Measurements from ENCODE around the gene RELN. TPM values are rescaled to one million over a fixed set of nuclear protein-coding genes. Genes with fewer than 3 reads are reported as not detected.

RELN gene
- total RNA-seq, 1 experiment from 2014 or later = 0.02 TPM

DNA sequence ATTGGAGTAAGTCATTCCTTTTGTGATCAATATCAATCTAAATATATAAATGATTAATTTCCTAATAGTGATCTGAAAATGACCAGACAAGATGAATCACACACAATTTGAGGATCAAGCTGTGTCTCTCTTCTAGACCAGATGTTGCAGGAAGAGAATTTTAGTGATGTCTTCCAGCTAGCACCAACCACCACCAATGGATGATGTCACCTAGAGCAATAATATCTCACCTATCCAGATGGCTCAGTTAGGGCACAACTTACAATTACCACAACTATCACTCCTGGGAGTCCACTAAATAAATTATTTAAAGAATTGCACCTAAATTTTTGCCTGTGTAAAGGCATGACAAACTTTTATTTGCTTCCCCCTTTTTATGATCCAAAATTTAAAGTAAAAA lies 25.2 kb downstream of the RELN start:
- Histone ChIP-seq H2BK12ac (ENCODE audit: insufficient read length, low read depth, low read length) (no peak overlapping the region), H3K23me2 (ENCODE audit: insufficient read length, low read depth, low read length, poor library complexity, severe bottlenecking) (no peaks in the 10 kb centered on the region), H2BK120ac (ENCODE audit: low read depth, low read length, poor library complexity, severe bottlenecking) (no peak overlapping the region), H3K4me1 (ENCODE audit: insufficient read depth, low read length) (no peaks in the 10 kb centered on the region; the same call in 1 of the 2 replicates), H2BK15ac (ENCODE audit: low read depth, low read length) (no peak overlapping the region), H2AFZ (ENCODE audit: low read length) (no peak overlapping the region), H2BK5ac (ENCODE audit: insufficient read length, low read length) (no peak overlapping the region), H4K91ac (ENCODE audit: insufficient read length, low read depth, low read length) (no peak overlapping the region), H3K14ac (ENCODE audit: insufficient read depth, low read length) (no peak overlapping the region), H3K18ac (ENCODE audit: insufficient read length, low read depth, low read length) (no peak overlapping the region), H2BK20ac (ENCODE audit: low read depth, low read length, poor library complexity, severe bottlenecking) (no peak overlapping the region), H3K27ac (ENCODE audit: insufficient read length, low read depth, low read length) (no peak overlapping the region), H3K4ac (ENCODE audit: low read depth, low read length) (no peak overlapping the region), H3K56ac (ENCODE audit: insufficient read length, low read depth, low read length) (no peak overlapping the region), H2AK5ac (ENCODE audit: insufficient read length, low read length) (no peak overlapping the region), H4K5ac (ENCODE audit: insufficient read length, low read depth, low read length) (no peak overlapping the region), H3K79me1 (ENCODE audit: insufficient read depth, low read depth, low read length, poor library complexity, severe bottlenecking) (no peaks in the 10 kb centered on the region), H3K9me3 (ENCODE audit: control insufficient read depth, low read depth, low read length) (no peaks in the 10 kb centered on the region), H3K4me2 (ENCODE audit: insufficient read depth, insufficient read length, low read length) (no peak overlapping the region), H3T11ph (ENCODE audit: low read length) (no peak overlapping the region), H3K23ac (ENCODE audit: insufficient read length, low read depth, low read length) (no peak overlapping the region), H3K9ac (ENCODE audit: extremely low read depth, insufficient read length, low read length) (no peak overlapping the region), H4K8ac (replicated peaks; ENCODE audit: insufficient read length, low read depth, low read length) (no peak overlapping the region), H3K79me2 (ENCODE audit: insufficient read depth, low read length) (no peaks in the 10 kb centered on the region), H4K20me1 (ENCODE audit: control insufficient read depth, insufficient read depth, insufficient read length) (no peaks in the 10 kb centered on the region), H3K27me3 (ENCODE audit: insufficient read depth, low read length) (no peaks in the 10 kb centered on the region)
- DNase-seq = no peak
- peaks cover 4 to 5% of the 10 kb centered on the region in 2 experiments; a peak in 3 of 4 replicates for H3K4me1 Mint-ChIP-seq
- H3K4me3 Mint-ChIP-seq = no peak overlapping the region
- peaks cover 15% of the 10 kb centered on the region for H3K27me3 Mint-ChIP-seq (ENCODE audit: low read depth)
- TF ChIP-seq, protein P1, sequence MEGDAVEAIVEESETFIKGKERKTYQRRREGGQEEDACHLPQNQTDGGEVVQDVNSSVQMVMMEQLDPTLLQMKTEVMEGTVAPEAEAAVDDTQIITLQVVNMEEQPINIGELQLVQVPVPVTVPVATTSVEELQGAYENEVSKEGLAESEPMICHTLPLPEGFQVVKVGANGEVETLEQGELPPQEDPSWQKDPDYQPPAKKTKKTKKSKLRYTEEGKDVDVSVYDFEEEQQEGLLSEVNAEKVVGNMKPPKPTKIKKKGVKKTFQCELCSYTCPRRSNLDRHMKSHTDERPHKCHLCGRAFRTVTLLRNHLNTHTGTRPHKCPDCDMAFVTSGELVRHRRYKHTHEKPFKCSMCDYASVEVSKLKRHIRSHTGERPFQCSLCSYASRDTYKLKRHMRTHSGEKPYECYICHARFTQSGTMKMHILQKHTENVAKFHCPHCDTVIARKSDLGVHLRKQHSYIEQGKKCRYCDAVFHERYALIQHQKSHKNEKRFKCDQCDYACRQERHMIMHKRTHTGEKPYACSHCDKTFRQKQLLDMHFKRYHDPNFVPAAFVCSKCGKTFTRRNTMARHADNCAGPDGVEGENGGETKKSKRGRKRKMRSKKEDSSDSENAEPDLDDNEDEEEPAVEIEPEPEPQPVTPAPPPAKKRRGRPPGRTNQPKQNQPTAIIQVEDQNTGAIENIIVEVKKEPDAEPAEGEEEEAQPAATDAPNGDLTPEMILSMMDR (conservative IDR thresholded peaks at IDR 0.05) = no peak
- no peaks in the 10 kb centered on the region; a peak in 1 of 5 replicates for H3K9me3 Mint-ChIP-seq
- H3K27ac Mint-ChIP-seq = no peak overlapping the region
- H3K36me3 Mint-ChIP-seq (ENCODE audit: insufficient read depth in 1 of 3, low read depth in 3 of 3) = no peaks in the 10 kb centered on the region

Data from H9 (cell line).